Esophagus muscularis mucosa (tissue), 4 donors: Measurements from ENCODE around the gene BLOC1S4. TPM values are rescaled to one million over a fixed set of nuclear protein-coding genes. Genes with fewer than 3 reads are reported as not detected.

Experiments
- DNase-seq: peaks from one replicate; pipeline ENCODE4 v3.0.0-alpha.2; 2017; ENCODE audit errors: extremely low spot score
- H3K27ac ChIP-seq, 4 donors: fragments of 200-600 bp; sonication (generic); replicated peaks in 1 of 4; 1 replicate in 3 of 4; 2 replicates in 1 of 4; pipeline ENCODE4 v1.5.1; 2016 to 2019; ENCODE audit warnings: mild to moderate bottlenecking in 1 of 4
- H3K27me3 ChIP-seq, 4 donors: fragments of 200-600 bp; sonication (generic); one replicate each; pipeline versions ENCODE4 v1.5.1 to v1.6.0; 2016 to 2019
- H3K36me3 ChIP-seq, 4 donors: fragments of 200-600 bp; sonication (generic); one replicate each; pipeline ENCODE4 v1.5.1; 2016 to 2019
- H3K4me1 ChIP-seq, 4 donors: fragments of 200-600 bp; sonication (generic); one replicate each; pipeline ENCODE4 v1.5.1; 2016 to 2019
- H3K4me3 ChIP-seq, 4 donors: fragments of 200-600 bp; sonication (generic); 1 replicate in 2 of 4; 2 replicates in 2 of 4; pipeline ENCODE4 v1.5.1; 2016 to 2019; ENCODE audit warnings: mild to moderate bottlenecking in 4 of 4, moderate library complexity in 1 of 4
- H3K9me3 ChIP-seq, 4 donors: fragments of 200-600 bp; sonication (generic); 1 replicate in 3 of 4; 2 replicates in 1 of 4; pipeline ENCODE4 v1.5.1; 2016 to 2019
- CTCF ChIP-seq, 3 experiments: fragments of 200-600 bp in 2 of 3; fragments of 450-650 bp in 1 of 3; sonication (generic) in 2 of 3; IDR thresholded peaks; one replicate each; pipeline ENCODE4 v1.5.1; 2017 to 2019; ENCODE audit warnings: antibody characterized with exemption in 3 of 3, mild to moderate bottlenecking in 2 of 3, moderate library complexity in 1 of 3
- EP300 ChIP-seq: sonication (generic); formaldehyde crosslinking; IDR thresholded peaks from one replicate; pipeline ENCODE4 v1.6.1; 2017; ENCODE audit warnings: antibody characterized with exemption
- POLR2A ChIP-seq: fragments of 450-650 bp; IDR thresholded peaks from one replicate; pipeline ENCODE4 v1.6.1; 2017; ENCODE audit warnings: antibody characterized with exemption, moderate library complexity, mild to moderate bottlenecking, low read depth
- POLR2AphosphoS5 ChIP-seq, 2 donors: sonication (generic); formaldehyde crosslinking; IDR thresholded peaks; one replicate each; pipeline ENCODE4 v1.6.1; 2017; ENCODE audit warnings: antibody characterized with exemption in 2 of 2
- WGBS: methylation state at CpG from one replicate; pipeline ENCODE4 v1.1.5; 2018; 5-methylcytosine and 5-hydroxymethylcytosine counted together
- intact Hi-C: fragments of 100-400 bp; cut with DNase I; formaldehyde crosslinking; loops from one replicate; pipeline ENCODE4 v1.15.1; 2023
- total RNA-seq, 4 donors: library from RNA; depleted of rRNA; stranded (reverse); fragments of >200 nt; gene quantifications; one replicate each; pipeline versions ENCODE4 v1.1.0 to v1.2.1, GENCODE V29; 2016

Gene BLOC1S4
- total RNA-seq, 4 donors from 2014 or later = 15.8 to 21.9 (median 17.9) TPM

- intact Hi-C loops = no loop called here
- TF ChIP-seq CTCF (IDR thresholded peaks at IDR 0.05) (no peak), POLR2AphosphoS5 (IDR thresholded peaks at IDR 0.05) (no peak), POLR2A (no peak), EP300 (no peak)
- H3K27me3 ChIP-seq = no peaks in the 10 kb centered on the region
- H3K9me3 ChIP-seq = no peaks in the 10 kb centered on the region
- H3K4me1 ChIP-seq = peaks cover 9 to 23% (median 22%) of the 10 kb centered on the region in 4 donors
- WGBS = 98% methylated on average over 3 of the region's 8 CpGs
- H3K27ac ChIP-seq = no peak overlapping the region
- H3K36me3 ChIP-seq = no peaks in the 10 kb centered on the region
- no peak overlapping the region for H3K4me3 ChIP-seq
- DNase-seq = no peak
Measured at GRCh38 chr4:6731318-6731675, 15.3 kb downstream of the BLOC1S4 start.

- peaks cover 9 to 20% (median 18%) of the 10 kb centered on the region in 4 donors for H3K4me1 ChIP-seq
- WGBS = 89% methylated on average over 6 of the region's 6 CpGs
- H3K27ac ChIP-seq = peak overlapping the region in 1 of 4 donors; percentile 55
- H3K27me3 ChIP-seq = no peaks in the 10 kb centered on the region
- TF ChIP-seq EP300 (no peak), POLR2AphosphoS5 (IDR thresholded peaks at IDR 0.05) (no peak), POLR2A (no peak), CTCF (IDR thresholded peaks at IDR 0.05) (no peak)
- H3K4me3 ChIP-seq = no peak overlapping the region
- no peaks in the 10 kb centered on the region for H3K9me3 ChIP-seq
- no peak for DNase-seq
- no peaks in the 10 kb centered on the region for H3K36me3 ChIP-seq
- intact Hi-C loops = no loop called here
Measured at GRCh38 chr4:6731780-6732179, 15.8 kb downstream of the BLOC1S4 start.

- TF ChIP-seq EP300 (no peak), POLR2AphosphoS5 (IDR thresholded peaks at IDR 0.05) (peak; percentile 52 to 64), CTCF (IDR thresholded peaks at IDR 0.05) (no peak), POLR2A (no peak)
- 77% methylated on average over 10 of the region's 21 CpGs for WGBS
- H3K4me3 ChIP-seq = no peak overlapping the region
- no peak for DNase-seq
- no peaks in the 10 kb centered on the region for H3K9me3 ChIP-seq
- peak overlapping the region; percentile 52 to 69 (median 55) for H3K27ac ChIP-seq
- H3K36me3 ChIP-seq = no peaks in the 10 kb centered on the region
- peaks cover 9 to 17% (median 13%) of the 10 kb centered on the region in 4 donors for H3K4me1 ChIP-seq
- H3K27me3 ChIP-seq = no peaks in the 10 kb centered on the region
- intact Hi-C loops = no loop called here
Measured at GRCh38 chr4:6732441-6733357, 16.7 kb downstream of the BLOC1S4 start.

GRCh38 chr4:6733358-6734164, 17.6 kb downstream of the BLOC1S4 start:
- H3K4me1 ChIP-seq = peaks cover 9 to 17% (median 13%) of the 10 kb centered on the region in 4 donors
- no peaks in the 10 kb centered on the region for H3K9me3 ChIP-seq
- TF ChIP-seq POLR2A (no peak), EP300 (no peak), POLR2AphosphoS5 (IDR thresholded peaks at IDR 0.05) (no peak), CTCF (IDR thresholded peaks at IDR 0.05) (no peak)
- 91% methylated on average over 20 of the region's 27 CpGs for WGBS
- no peaks in the 10 kb centered on the region for H3K27me3 ChIP-seq
- no peak overlapping the region for H3K4me3 ChIP-seq
- no peaks in the 10 kb centered on the region for H3K36me3 ChIP-seq
- no peak for DNase-seq
- intact Hi-C loops = no loop called here
- peak overlapping the region in 2 of 4 donors; percentile 55 to 69 for H3K27ac ChIP-seq
